ENCODE data around the gene KIAA0408.

- TF ChIP-seq CTCF (IDR thresholded peaks at IDR 0.05): no peak
- TF ChIP-seq POLR2A (IDR thresholded peaks at IDR 0.05): no peak
Measured at GRCh38 chr6:127460465-127460864, 1.3 kb upstream of the KIAA0408 start.
